Measurements from ENCODE around the gene IKBKE. TPM values are rescaled to one million over a fixed set of nuclear protein-coding genes. Genes with fewer than 3 reads are reported as not detected.

IKBKE gene
- total RNA-seq, 1 donor, result 23.7 TPM

DNA sequence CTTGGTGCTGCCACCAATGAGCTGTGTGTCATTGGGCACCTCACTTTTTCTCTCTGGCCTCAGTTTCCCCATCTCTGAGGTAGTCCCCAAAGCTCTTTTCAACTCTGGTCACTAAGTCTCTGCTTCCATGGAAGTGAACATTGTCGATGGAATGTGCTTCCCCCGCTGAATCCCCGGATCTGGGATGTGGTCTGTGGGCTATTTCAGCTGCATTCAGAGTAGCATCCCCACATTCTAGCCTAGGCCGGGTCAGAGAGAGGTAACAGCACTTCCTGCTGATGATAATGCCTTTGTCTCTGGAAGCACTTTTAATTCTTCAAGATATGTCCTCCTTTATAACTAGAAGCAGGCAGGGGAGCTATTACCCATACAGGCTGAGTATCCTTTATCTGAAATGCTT lies 66.9 kb downstream of the IKBKE start:
- no peak for DNase-seq (ENCODE audit: low read depth)
- no peak for TF ChIP-seq CTCF (IDR thresholded peaks at IDR 0.05; ENCODE audit: insufficient read depth, low read depth, low read length)
- no peak overlapping the region for H3K4me3 ChIP-seq (ENCODE audit: low read depth, low read length)

DNA sequence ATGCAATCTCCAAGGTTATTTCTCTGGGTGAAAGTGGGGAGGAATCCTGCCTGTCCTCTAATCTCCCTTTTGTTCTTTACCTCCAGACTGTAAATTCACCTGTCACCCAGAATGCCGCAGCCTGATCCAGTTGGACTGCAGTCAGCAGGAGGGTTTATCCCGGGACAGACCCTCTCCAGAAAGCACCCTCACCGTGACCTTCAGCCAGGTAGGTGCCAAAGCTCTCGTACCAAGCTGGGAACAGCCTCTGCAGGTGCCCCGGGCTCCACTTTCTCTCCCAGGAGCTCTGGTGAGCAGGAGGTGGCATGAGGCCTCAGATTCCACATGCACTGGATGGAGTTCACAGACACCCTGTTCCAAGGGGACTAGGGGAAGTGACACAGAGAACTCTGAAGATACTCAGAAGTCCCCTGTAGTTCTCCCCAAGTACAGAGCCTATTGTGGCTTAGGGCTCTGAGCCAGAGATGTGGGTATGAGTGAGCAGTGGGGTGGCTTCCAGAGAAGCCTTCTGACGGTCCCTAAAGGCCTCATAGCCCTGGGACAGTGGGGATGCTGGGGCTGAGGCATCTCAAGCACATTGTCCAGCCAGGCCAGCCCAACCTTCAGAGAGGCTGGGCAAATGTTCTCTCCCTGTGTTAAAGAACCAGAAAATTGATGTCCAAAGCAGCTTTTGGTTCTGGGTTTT lies 68.0 kb downstream of the IKBKE start:
- DNase-seq (ENCODE audit: low read depth), result no peak
- TF ChIP-seq CTCF (IDR thresholded peaks at IDR 0.05; ENCODE audit: insufficient read depth, low read depth, low read length), result no peak
- H3K4me3 ChIP-seq (ENCODE audit: low read depth, low read length), result no peak overlapping the region

GRCh38 chr1:206538901-206539640 lies 68.8 kb downstream of the IKBKE start:
- no peak for TF ChIP-seq CTCF (IDR thresholded peaks at IDR 0.05; ENCODE audit: insufficient read depth, low read depth, low read length)
- no peak overlapping the region for H3K4me3 ChIP-seq (ENCODE audit: low read depth, low read length)
- DNase-seq (ENCODE audit: low read depth), result no peak

DNA sequence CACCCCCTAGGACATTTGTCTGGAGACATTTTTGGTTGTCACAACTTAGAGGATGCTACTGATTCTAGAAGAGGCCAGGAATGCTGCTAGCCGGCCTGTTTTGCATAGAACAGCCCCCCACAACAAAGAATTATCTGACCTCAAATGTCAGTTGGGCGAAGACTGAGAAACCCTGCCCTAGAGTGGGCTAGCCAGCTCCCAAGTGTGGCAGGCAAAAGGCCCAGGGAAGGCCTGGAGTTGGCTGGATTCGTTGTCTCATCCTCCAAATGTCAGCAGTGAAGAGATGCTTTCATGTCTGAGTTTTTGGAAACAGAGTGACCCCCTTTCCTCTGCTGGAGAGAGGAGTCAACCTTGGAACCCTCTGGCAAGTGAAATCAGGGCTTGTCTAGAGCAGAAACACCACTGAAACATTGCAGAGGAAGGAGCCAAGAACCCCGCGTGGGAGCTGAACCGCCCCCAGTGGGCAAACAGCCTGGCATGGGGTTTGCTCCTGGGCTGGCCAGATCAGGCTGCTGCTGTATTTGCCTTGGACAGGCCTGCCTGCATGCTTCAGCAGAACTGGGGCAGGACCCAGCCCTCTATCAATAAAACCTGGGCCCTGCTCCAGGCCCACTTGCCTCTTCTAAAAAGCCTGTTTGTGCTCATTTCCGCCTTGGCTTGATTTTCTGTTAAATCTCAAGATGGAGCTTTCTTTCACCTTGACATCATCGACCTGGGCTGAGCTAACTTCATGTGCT lies 69.9 kb downstream of the IKBKE start:
- no peak for TF ChIP-seq CTCF (IDR thresholded peaks at IDR 0.05; ENCODE audit: insufficient read depth, low read depth, low read length)
- DNase-seq (ENCODE audit: low read depth), result no peak

GRCh38 chr1:206541236-206541833 lies 71.1 kb downstream of the IKBKE start:
- no peak overlapping the region for H3K4me3 ChIP-seq (ENCODE audit: low read depth, low read length)
- DNase-seq (ENCODE audit: low read depth), result no peak
- TF ChIP-seq CTCF (IDR thresholded peaks at IDR 0.05; ENCODE audit: insufficient read depth, low read depth, low read length), result no peak

More for the DNA sequence above, 69.9 kb downstream of the IKBKE start:
- no peak overlapping the region for H3K4me3 ChIP-seq (ENCODE audit: low read depth, low read length)

- DNase-seq (ENCODE audit: low read depth), result peak; percentile 47
- no peak overlapping the region for H3K4me3 ChIP-seq (ENCODE audit: low read depth, low read length)
- peak; percentile 95 for TF ChIP-seq CTCF (IDR thresholded peaks at IDR 0.05; ENCODE audit: insufficient read depth, low read depth, low read length)
These were observed 74.4 kb downstream of the IKBKE start for GRCh38 chr1:206544562-206545257.

Measured in fibroblast of villous mesenchyme (primary cell).